HG02870 (cell line): Measurements from ENCODE around the gene LRRC71.

Source experiments
- ATAC-seq: cut with Tn5 transposase; IDR thresholded peaks from one replicate; pipeline ENCODE4 v1.9.1; 2021; ENCODE audit warnings: mild to moderate bottlenecking, moderate library complexity; ENCODE audit not compliant: unreplicated experiment

LRRC71 gene

DNA sequence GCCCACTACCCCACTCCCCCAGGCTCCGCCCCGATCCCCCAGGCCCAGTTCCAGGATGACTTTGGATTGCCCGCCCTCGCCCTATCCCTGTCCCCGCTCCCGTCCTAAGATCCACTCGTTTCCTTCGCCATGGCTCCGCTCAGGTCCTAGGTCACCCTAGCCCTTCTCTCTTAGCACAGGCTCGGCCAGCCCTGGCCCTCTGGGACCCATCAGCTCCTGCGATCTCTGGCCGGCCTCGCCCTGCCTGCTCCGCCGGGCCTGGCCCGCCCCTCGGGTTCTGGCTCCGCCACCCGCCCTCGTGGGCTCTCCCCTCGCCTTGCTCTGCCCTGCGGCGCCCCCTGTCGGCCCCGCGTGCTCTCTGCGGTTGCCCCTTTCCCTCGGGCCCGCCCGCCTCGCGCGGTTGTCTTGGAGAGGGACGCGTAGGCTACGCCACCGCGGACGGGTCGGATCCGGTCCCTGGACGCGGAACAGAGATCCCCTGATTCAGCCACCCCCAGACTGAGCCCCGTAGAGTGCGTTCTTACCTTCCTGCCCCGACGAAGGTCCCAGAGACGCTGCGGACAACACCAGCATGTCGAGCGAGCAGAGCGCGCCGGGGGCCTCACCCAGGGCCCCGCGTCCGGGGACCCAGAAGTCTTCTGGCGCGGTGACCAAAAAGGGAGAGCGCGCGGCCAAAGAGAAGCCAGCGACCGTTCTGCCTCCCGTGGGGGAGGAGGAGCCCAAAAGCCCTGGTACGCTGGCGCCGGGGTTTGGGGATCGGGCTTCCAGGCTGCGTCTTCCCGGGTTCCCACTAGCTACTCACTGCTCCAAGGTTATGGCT, at the start of gene LRRC71:
Gene LRRC71 (plus strand): TSS at position 400 of the 820 bp plus-strand sequence. CDS start 172 bp downstream, at position 572.
- ATAC-seq, result no peak

- no peak for ATAC-seq
Measured at GRCh38 chr1:156873659-156874058, 46.8 kb upstream of the LRRC71 start.

- ATAC-seq, result no peak
Measured at GRCh38 chr1:156874142-156874541, 46.3 kb upstream of the LRRC71 start.

DNA sequence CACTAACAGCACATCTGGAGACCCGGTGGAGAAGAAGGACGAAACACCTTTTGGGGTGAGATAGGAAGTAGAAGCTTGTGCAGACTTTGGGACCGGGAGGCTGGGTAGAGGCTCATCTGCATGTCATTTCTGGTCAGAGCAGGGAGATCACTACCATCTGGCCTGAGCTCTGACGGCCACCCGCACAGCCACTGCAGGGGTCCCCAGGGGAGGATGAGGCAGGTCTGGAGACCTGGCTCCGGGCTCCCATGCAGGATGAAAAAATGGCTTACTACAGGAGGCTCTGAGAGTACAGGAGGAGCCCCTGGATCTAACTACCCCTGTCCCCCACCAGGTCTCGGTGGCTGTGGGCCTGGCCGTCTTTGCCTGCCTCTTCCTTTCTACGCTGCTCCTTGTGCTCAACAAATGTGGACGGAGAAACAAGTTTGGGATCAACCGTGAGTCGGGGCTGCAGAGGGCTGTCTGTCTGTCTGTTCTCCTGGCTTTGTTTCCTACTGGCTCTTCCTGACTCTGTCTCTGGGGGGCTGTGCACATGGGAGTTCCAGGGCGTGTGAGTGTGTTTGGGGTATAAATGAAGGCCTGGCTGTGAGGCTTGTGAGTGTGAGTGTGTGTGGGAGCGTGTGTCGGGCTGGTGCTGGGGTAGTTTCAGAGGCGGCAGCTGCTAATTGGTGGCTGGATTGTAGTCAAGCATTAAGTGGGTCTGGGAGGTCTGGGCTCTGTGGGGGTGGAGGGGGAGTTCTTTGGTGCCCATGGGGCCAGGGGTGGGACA, 45.7 kb upstream of the LRRC71 start:
- ATAC-seq, result no peak

DNA sequence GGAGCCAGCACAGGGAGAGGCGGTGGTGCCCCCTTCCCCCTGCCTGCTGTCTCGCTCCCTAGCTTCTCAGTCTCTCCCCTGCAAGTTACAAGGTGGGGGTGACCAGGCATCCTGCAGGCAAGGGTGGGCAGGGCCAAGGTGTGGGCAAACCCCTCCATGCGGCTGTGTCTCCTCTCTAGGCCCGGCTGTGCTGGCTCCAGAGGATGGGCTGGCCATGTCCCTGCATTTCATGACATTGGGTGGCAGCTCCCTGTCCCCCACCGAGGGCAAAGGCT, 45.2 kb upstream of the LRRC71 start:
- ATAC-seq, result no peak

DNA sequence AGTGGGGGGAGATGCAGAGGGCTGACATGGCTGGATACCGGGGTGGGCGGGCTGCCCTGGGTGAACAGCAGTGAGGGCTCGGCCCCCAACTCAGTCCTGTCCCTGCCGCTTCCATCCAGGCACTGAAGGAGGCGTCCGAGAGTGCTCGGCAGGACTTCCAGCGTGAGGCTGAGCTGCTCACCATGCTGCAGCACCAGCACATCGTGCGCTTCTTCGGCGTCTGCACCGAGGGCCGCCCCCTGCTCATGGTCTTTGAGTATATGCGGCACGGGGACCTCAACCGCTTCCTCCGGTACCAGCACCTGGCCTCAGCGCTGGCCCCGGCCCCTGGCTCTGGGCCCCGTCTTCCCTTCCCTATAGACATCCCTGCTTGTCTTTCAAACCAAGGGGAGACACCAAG, 44.2 kb upstream of the LRRC71 start:
- no peak for ATAC-seq

GRCh38 chr1:156877433-156878170, 42.8 kb upstream of the LRRC71 start:
- ATAC-seq, result no peak

GRCh38 chr1:156879876-156880275, 40.6 kb upstream of the LRRC71 start:
- ATAC-seq, result no peak

GRCh38 chr1:156880473-156880872, 40.0 kb upstream of the LRRC71 start:
- no peak for ATAC-seq

DNA sequence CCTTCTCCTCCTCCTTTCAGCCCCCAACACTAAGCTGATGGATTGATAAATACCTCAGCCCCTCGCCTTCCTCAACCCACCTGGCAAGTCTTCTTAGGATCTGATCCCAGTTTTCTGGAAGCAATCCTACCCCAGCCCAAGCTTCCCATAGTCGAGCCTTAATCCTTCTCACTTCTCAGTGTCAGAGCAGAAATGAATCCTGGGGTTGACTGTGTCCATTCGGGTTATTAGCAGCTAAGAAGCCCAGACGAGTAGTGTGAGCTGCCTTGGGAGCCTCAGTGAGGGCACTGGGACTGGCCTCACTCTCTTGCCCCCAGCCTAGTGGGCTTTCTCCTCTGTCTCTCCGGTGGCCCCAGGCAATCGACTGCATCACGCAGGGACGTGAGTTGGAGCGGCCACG, 39.3 kb upstream of the LRRC71 start:
- ATAC-seq, result no peak

- no peak for ATAC-seq
Measured at GRCh38 chr1:156881663-156882062, 38.8 kb upstream of the LRRC71 start.

- no peak for ATAC-seq
Measured at GRCh38 chr1:156882543-156882942, 37.9 kb upstream of the LRRC71 start.

DNA sequence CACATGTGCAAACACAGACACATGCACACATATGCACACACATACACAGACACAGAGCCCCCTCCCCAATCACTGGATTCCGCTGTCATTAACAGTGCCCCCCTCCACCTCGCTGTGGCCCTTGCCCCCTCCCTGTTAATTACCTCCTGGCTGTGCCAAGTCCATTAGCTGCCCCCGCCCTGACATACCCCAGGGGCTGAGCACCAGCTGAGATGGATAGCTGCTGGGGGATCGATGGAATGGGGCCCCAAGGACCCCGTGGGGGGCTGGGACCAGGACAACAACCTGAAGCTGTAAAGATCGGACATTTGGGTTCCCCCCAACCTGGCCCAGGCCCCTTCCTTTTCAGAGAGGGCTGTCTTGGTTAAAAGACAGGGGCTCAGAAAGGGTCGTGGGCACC, 36.5 kb upstream of the LRRC71 start:
- ATAC-seq, result no peak

DNA sequence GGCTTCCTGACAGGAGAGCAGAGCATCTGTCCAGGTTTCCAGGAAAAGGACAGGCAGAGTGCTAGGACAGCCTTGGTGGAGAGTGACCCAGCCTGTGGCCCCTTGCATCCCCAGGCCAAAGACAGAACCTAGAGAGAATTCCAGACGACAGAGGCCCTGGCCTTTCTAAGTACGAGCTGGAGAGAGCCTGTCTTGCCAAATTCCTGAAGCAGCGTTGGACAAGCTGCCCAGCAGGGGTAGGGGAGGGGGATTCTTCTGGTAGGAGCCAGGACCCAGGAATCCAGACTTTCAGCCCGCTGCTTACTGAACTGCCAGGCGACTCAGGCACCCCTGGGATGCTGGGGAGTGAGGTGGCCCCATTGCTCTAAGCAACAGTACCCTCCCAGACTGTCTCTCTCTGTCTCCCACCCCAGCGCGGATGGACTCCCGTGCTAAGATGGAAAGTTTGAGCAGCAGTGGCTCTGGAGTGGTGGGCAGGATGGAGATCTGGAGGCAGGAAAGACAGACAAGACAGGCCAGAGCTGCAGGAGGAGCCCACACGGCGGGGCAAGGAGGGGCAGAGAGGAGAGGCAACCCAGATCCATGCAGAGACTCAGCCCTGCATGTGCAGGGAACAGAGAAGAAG, 35.8 kb upstream of the LRRC71 start:
- ATAC-seq, result no peak

GRCh38 chr1:156885314-156885713, 35.1 kb upstream of the LRRC71 start:
- ATAC-seq, result no peak

DNA sequence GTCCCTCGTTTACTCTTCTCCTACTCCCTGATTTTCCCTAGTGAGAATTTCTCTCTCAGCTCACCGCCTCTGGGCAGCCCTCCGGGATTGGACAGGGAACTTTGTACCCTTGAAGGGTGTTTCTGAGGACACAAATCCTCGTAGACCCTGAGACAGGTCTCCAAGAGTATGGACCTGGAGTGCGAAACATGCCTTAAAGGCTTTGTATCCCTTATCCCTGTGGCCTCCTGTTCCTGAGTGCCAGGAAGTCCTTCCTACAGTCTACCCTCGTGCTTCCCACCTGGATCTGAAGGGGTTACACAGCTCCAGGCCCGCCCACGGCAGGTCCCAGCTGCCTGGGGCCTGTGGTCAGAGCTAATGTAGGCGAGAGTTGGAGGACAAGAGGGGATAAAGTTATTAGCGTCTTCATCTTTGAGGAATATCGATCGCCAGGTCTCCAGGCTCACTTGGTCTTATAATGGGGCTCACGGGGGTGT, 34.5 kb upstream of the LRRC71 start:
- no peak for ATAC-seq

GRCh38 chr1:156886583-156887281, 33.7 kb upstream of the LRRC71 start:
- no peak for ATAC-seq

DNA sequence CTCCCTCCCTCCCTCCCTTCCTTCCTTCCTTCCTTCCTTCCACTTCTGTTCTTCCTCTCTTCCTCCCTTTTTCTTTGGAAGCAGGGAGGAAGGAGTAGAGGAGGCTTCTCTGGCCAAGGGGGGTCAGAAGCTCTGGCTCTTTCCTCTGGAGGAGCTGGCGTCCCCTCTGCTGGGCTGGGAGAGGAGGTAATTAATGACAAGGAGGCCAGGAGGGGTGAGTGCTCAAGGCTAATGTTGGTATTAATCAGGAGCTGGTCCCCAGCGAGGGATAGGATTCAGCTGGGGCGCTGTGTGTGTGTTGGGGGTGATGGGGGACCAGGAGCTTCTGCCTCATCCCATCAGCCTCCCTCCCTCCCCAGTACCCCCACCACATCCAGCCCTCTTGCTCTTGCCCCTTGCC, 33.1 kb upstream of the LRRC71 start:
- ATAC-seq, result no peak

- ATAC-seq, result no peak
Measured at GRCh38 chr1:156887734-156888133, 32.7 kb upstream of the LRRC71 start.

- ATAC-seq, result no peak
Measured at GRCh38 chr1:156889802-156890580, 30.4 kb upstream of the LRRC71 start.
